ENCODE measurements around the gene C2orf15.
"Not testable (repeated sequence)": the region's sequence is repeated elsewhere in the genome, so short reads cannot be mapped to it uniquely, and the experiment has no call there.

The C2orf15 gene, protein sequence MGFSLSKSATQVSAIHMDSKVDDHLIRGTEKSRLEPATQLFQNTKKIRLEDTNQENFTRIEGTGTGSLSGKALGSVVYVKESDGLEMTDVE

GRCh38 chr2:99141110-99142108, at the start of gene C2orf15:
Gene C2orf15 (plus strand): TSS chr2:99141707. CDS start chr2:99150559, 8,852 bp downstream.
- Mint-ChIP-seq H3K4me1 (no peaks in the 10 kb centered on the region), H3K27ac (peak within 1 kb of the TSS; percentile 94), H3K4me3 (peak within 1 kb of the TSS; percentile 96), H3K9me3 (no peaks in the 10 kb centered on the region), H3K36me3 (peaks cover 11% of the 10 kb centered on the region)
- ATAC-seq (peak; percentile 95), DNase-seq (ENCODE audit: low spot score in 2 of 2) (peak; percentile 92 to 99)

GRCh38 chr2:99096728-99097127, 44.8 kb upstream of the C2orf15 start:
- no peak for DNase-seq (ENCODE audit: low spot score in 2 of 2)
- Mint-ChIP-seq H3K27ac (no peak overlapping the region), H3K36me3 (no peaks in the 10 kb centered on the region), H3K4me3 (no peak overlapping the region), H3K4me1 (peaks cover 8% of the 10 kb centered on the region), H3K9me3 (peaks cover 4% of the 10 kb centered on the region)
- ATAC-seq = peak; percentile 83

DNA sequence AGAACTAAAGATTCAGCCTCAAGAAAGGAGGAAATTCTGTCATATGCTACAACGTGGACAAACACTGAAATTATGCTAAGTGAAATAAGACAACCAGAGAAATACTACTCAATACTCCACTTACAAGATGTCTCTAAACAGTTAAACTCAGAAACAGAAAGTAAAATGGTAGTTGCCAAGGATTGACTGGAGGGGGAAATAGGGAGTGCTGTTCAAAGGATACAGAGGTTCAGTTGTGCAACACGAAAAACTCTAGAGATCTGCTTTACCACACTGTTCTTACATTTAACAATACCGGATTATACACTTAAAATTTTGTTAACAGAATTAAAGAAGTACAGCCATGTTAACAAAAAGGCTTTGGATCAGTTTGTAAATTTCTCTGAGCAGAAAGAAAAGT, 39.8 kb upstream of the C2orf15 start:
- Mint-ChIP-seq H3K36me3 (no peaks in the 10 kb centered on the region), H3K4me1 (peaks cover 8% of the 10 kb centered on the region), H3K9me3 (no peaks in the 10 kb centered on the region), H3K4me3 (no peak overlapping the region), H3K27ac (peak overlapping the region; percentile 55)
- DNase-seq (ENCODE audit: low spot score in 2 of 2) = no peak
- no peak for ATAC-seq

DNA sequence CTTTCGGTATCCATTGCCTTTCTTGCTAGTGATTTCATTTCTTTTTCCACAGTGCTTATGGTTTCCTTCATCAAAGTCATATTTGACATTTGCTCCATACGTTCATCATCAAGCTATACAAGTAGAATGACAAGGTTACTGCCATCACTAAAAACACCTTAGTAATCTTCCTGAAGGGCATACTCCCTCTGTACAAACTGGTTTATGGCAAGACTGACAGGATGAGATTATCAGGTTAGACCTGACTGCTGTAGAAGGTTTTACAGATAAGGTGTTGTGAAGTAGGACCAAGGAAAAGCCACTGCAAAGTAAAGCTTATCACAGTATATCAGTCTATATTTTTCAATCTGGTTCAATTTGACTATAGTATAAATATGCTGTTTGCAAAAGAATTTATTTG, 37.5 kb upstream of the C2orf15 start:
- Mint-ChIP-seq H3K4me3 (no peak overlapping the region), H3K9me3 (no peaks in the 10 kb centered on the region), H3K4me1 (peaks cover 7% of the 10 kb centered on the region), H3K27ac (no peak overlapping the region), H3K36me3 (no peaks in the 10 kb centered on the region)
- no peak for DNase-seq (ENCODE audit: low spot score in 2 of 2)
- ATAC-seq = no peak

GRCh38 chr2:99106913-99107312, 34.6 kb upstream of the C2orf15 start:
- H3K27ac Mint-ChIP-seq = no peak overlapping the region
- ATAC-seq = peak; percentile 53
- H3K4me1 Mint-ChIP-seq = peaks cover 4% of the 10 kb centered on the region
- no peaks in the 10 kb centered on the region for H3K9me3 Mint-ChIP-seq
- DNase-seq (ENCODE audit: low spot score in 2 of 2) = no peak
- no peaks in the 10 kb centered on the region for H3K36me3 Mint-ChIP-seq
- no peak overlapping the region for H3K4me3 Mint-ChIP-seq

DNA sequence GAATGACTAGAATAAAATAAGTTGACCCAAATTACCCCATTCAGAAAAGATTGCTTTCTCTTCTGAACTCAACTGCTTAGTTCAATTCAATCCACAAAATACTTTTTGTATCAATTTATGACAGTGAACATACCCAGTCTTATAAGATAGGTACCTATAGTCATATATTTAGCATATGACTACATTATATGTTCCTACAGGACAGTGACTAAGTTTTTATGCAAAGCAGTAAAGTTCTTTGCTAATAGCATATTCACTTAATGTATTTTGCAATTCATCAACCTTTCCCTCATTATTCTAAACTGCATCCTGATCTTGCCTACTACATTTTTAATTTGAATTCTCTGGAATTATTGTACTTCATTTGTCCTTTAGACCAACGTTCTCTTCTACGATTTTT, 30.3 kb upstream of the C2orf15 start:
- Mint-ChIP-seq H3K4me3 (no peak overlapping the region), H3K4me1 (no peaks in the 10 kb centered on the region), H3K27ac (no peak overlapping the region), H3K36me3 (no peaks in the 10 kb centered on the region), H3K9me3 (no peaks in the 10 kb centered on the region)
- no peak for ATAC-seq
- DNase-seq (ENCODE audit: low spot score in 2 of 2) = no peak

DNA sequence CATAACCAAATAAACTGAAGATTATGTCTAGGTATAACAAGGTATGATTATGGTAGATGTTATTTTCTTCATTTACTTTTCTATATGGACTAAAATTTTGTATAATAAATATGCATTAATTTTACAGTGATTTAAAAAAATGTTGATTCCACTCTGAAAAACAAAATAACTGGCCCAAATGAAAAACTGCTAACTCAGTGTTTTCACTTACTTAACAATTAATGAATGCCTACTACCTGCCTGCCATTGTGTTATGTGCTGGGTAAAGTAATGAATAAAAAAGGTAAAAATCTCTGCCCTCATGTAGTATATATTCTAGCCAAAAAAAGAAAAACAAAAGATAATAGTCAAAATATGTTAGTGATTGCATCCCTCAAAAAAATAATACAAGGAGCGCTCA, 29.6 kb upstream of the C2orf15 start:
- ATAC-seq = no peak
- no peak overlapping the region for H3K27ac Mint-ChIP-seq
- H3K36me3 Mint-ChIP-seq = no peaks in the 10 kb centered on the region
- H3K4me1 Mint-ChIP-seq = no peaks in the 10 kb centered on the region
- no peak for DNase-seq (ENCODE audit: low spot score in 2 of 2)
- H3K9me3 Mint-ChIP-seq = no peaks in the 10 kb centered on the region
- no peak overlapping the region for H3K4me3 Mint-ChIP-seq

DNA sequence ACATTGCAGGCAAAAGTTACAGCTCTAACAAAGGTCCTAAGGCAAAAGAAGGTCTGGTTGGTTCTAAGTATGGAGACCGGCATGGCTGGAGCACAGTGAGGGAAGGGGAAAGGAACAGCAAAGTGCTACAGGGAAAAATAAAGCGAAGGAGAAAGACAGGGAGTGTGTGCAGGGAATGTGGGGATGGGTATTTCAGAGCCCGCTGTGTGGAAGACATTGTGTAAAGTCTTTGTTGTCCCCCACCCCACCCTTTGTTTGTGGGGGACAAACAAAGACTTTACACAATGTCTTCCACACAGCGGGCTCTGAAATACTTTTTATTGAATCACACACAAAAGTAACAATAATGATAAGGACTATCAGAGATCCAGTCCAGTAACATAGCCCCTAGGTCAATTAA, 28.9 kb upstream of the C2orf15 start:
- Mint-ChIP-seq H3K9me3 (no peaks in the 10 kb centered on the region), H3K27ac (no peak overlapping the region)
- ATAC-seq = no peak

GRCh38 chr2:99127981-99128380, 13.5 kb upstream of the C2orf15 start:
- H3K4me3 Mint-ChIP-seq = no peak overlapping the region
- no peaks in the 10 kb centered on the region for H3K4me1 Mint-ChIP-seq
- ATAC-seq (no peak), DNase-seq (ENCODE audit: low spot score in 2 of 2) (no peak)
- H3K36me3 Mint-ChIP-seq = no peaks in the 10 kb centered on the region
- H3K27ac Mint-ChIP-seq = no peak overlapping the region
- H3K9me3 Mint-ChIP-seq = peaks cover 28% of the 10 kb centered on the region

More for the DNA sequence above, 28.9 kb upstream of the C2orf15 start:
- Mint-ChIP-seq H3K36me3 (no peaks in the 10 kb centered on the region), H3K4me1 (no peaks in the 10 kb centered on the region), H3K4me3 (no peak overlapping the region)
- no peak for DNase-seq (ENCODE audit: low spot score in 2 of 2)

DNA sequence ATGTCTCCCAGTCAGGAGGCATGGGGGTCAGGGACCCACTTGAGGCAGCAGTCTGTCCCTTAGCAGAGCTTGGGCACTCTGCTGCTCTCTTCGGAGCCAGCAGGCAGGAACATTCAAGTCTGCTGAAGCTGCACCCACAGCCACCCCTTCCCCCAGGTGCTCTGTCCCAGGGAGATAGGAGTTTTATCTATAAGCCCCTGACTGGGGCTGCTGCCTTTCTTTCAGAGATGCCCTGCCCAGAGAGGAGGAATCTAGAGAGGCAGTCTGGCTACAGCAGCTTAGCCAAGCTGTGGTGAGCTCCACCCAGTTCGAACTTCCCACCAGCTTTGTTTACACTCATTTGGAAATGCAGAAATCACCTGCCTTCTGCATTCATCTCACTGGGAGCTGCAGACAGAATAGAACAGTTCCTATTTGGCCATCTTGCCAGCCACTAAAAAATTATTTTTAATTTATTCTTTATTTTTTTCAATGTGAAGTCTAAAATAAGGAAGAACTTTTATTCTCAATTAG, 6.4 kb upstream of the C2orf15 start:
- H3K4me1 Mint-ChIP-seq; H3K9me3 Mint-ChIP-seq; H3K27ac Mint-ChIP-seq; ATAC-seq; H3K4me3 Mint-ChIP-seq; DNase-seq (ENCODE audit: low spot score in 2 of 2); H3K36me3 Mint-ChIP-seq: not testable (repeated sequence)

- no peak for DNase-seq (ENCODE audit: low spot score in 2 of 2)
- Mint-ChIP-seq H3K4me1 (no peaks in the 10 kb centered on the region), H3K27ac (no peak overlapping the region), H3K4me3 (no peak overlapping the region), H3K36me3 (peaks cover 11% of the 10 kb centered on the region), H3K9me3 (peaks cover 3% of the 10 kb centered on the region)
- ATAC-seq = no peak
Observed at GRCh38 chr2:99139003-99139402, 2.5 kb upstream of the C2orf15 start.

- Mint-ChIP-seq H3K4me3 (peak overlapping the region; percentile 96), H3K27ac (peak overlapping the region; percentile 94), H3K36me3 (peaks cover 11% of the 10 kb centered on the region), H3K4me1 (no peaks in the 10 kb centered on the region), H3K9me3 (no peaks in the 10 kb centered on the region)
- DNase-seq (ENCODE audit: low spot score in 2 of 2) (no peak), ATAC-seq (no peak)
Observed at GRCh38 chr2:99140056-99140859, 1.2 kb upstream of the C2orf15 start.

- Mint-ChIP-seq H3K36me3 (peaks cover 11% of the 10 kb centered on the region), H3K4me1 (no peaks in the 10 kb centered on the region), H3K27ac (peak overlapping the region; percentile 94), H3K9me3 (no peaks in the 10 kb centered on the region), H3K4me3 (peak overlapping the region; percentile 96)
- ATAC-seq (peak; percentile 57), DNase-seq (ENCODE audit: low spot score in 2 of 2) (no peak)
Observed at GRCh38 chr2:99140860-99141109, 722 bp upstream of the C2orf15 start.

GRCh38 chr2:99150706-99151105, 9.2 kb downstream of the C2orf15 start:
- Mint-ChIP-seq H3K4me1 (peaks cover 15% of the 10 kb centered on the region), H3K27ac (no peak overlapping the region), H3K36me3 (peaks cover 11% of the 10 kb centered on the region), H3K4me3 (no peak overlapping the region), H3K9me3 (no peaks in the 10 kb centered on the region)
- DNase-seq (ENCODE audit: low spot score in 2 of 2) (no peak), ATAC-seq (no peak)

- Mint-ChIP-seq H3K4me3 (no peak overlapping the region), H3K4me1 (peaks cover 25% of the 10 kb centered on the region), H3K27ac (no peak overlapping the region), H3K9me3 (no peaks in the 10 kb centered on the region), H3K36me3 (peaks cover 11% of the 10 kb centered on the region)
- DNase-seq (ENCODE audit: low spot score in 2 of 2) (no peak), ATAC-seq (no peak)
Observed at GRCh38 chr2:99152199-99152895, 10.8 kb downstream of the C2orf15 start.
